ENCODE results near the gene OR8B12.

Gene OR8B12

DNA sequence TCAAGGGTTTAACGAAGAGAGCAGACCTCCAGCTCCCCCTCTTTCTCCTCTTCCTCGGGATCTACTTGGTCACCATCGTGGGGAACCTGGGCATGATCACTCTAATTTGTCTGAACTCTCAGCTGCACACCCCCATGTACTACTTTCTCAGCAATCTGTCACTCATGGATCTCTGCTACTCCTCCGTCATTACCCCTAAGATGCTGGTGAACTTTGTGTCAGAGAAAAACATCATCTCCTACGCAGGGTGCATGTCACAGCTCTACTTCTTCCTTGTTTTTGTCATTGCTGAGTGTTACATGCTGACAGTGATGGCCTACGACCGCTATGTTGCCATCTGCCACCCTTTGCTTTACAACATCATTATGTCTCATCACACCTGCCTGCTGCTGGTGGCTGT, 26.7 kb upstream of the OR8B12 start:
- no peaks in the 10 kb centered on the region for H3K9me3 ChIP-seq (ENCODE audit: control insufficient read depth, low read length)
- no peak overlapping the region for H3K27ac ChIP-seq (ENCODE audit: insufficient read depth, low read depth, low read length, poor library complexity, severe bottlenecking)
- H3K27me3 ChIP-seq (ENCODE audit: control insufficient read depth, insufficient read depth, low read length, poor library complexity, severe bottlenecking), result no peaks in the 10 kb centered on the region
- no peaks in the 10 kb centered on the region for H3K36me3 ChIP-seq (ENCODE audit: control insufficient read depth, insufficient read depth, low read length)
- no peak overlapping the region for H3K4me3 ChIP-seq (ENCODE audit: insufficient read depth, low read depth, low read length)
- WGBS, 2 experiments, result 90 to 91% methylated on average over 7 of the region's 7 CpGs
- H3K4me1 ChIP-seq (ENCODE audit: control insufficient read depth, insufficient read depth, low read length), result no peaks in the 10 kb centered on the region

GRCh38 chr11:124569697-124570096, 26.2 kb upstream of the OR8B12 start, which contains the start of gene OR8A1:
OR8A1 (plus strand) TSS chr11:124569997; CDS start chr11:124570120, 123 bp downstream.
- Histone ChIP-seq H3K27ac (ENCODE audit: insufficient read depth, low read depth, low read length, poor library complexity, severe bottlenecking) (no peak within 1 kb of the TSS), H3K4me1 (ENCODE audit: control insufficient read depth, insufficient read depth, low read length) (no peaks in the 10 kb centered on the region), H3K36me3 (ENCODE audit: control insufficient read depth, insufficient read depth, low read length) (no peaks in the 10 kb centered on the region), H3K9me3 (ENCODE audit: control insufficient read depth, low read length) (no peaks in the 10 kb centered on the region), H3K27me3 (ENCODE audit: control insufficient read depth, insufficient read depth, low read length, poor library complexity, severe bottlenecking) (no peaks in the 10 kb centered on the region), H3K4me3 (ENCODE audit: insufficient read depth, low read depth, low read length) (no peak within 1 kb of the TSS)
- 51 to 57% methylated on average over 4 of the region's 4 CpGs for WGBS, 2 experiments

GRCh38 chr11:124556828-124557227, 13.4 kb upstream of the OR8B12 start:
- H3K9me3 ChIP-seq (ENCODE audit: control insufficient read depth, low read length), result no peaks in the 10 kb centered on the region
- H3K4me1 ChIP-seq (ENCODE audit: control insufficient read depth, insufficient read depth, low read length), result no peaks in the 10 kb centered on the region
- H3K4me3 ChIP-seq (ENCODE audit: insufficient read depth, low read depth, low read length), result no peak overlapping the region
- H3K27me3 ChIP-seq (ENCODE audit: control insufficient read depth, insufficient read depth, low read length, poor library complexity, severe bottlenecking), result no peaks in the 10 kb centered on the region
- 77 to 85% methylated on average over 2 of the region's 2 CpGs for WGBS, 2 experiments
- no peak overlapping the region for H3K27ac ChIP-seq (ENCODE audit: insufficient read depth, low read depth, low read length, poor library complexity, severe bottlenecking)
- H3K36me3 ChIP-seq (ENCODE audit: control insufficient read depth, insufficient read depth, low read length), result no peaks in the 10 kb centered on the region

DNA sequence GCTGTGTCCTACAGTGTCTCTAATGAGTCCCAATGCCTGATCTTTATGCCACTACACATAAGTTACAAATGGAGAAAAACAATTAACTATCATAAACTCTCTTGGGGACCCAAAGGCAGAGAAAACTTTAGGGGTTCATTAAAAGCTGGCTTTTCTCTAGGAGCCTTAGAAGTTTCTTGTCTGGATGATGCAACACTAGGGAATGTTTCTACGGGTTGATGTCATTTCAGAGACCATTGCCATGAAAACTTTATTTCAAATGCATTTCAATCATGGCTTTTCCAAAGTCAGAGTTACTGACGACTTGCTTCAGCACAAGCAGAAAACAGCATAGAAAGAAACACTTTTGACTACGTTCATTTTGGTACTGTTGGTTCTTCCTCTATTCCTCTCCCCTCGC, 8.5 kb upstream of the OR8B12 start:
- Histone ChIP-seq H3K36me3 (ENCODE audit: control insufficient read depth, insufficient read depth, low read length) (no peaks in the 10 kb centered on the region), H3K27me3 (ENCODE audit: control insufficient read depth, insufficient read depth, low read length, poor library complexity, severe bottlenecking) (no peaks in the 10 kb centered on the region), H3K27ac (ENCODE audit: insufficient read depth, low read depth, low read length, poor library complexity, severe bottlenecking) (no peak overlapping the region), H3K4me1 (ENCODE audit: control insufficient read depth, insufficient read depth, low read length) (no peaks in the 10 kb centered on the region), H3K4me3 (ENCODE audit: insufficient read depth, low read depth, low read length) (no peak overlapping the region), H3K9me3 (ENCODE audit: control insufficient read depth, low read length) (no peaks in the 10 kb centered on the region)
- 89 to 92% methylated on average over 4 of the region's 4 CpGs for WGBS, 2 experiments

GRCh38 chr11:124551189-124551588, 7.7 kb upstream of the OR8B12 start:
- H3K4me1 ChIP-seq (ENCODE audit: control insufficient read depth, insufficient read depth, low read length), result no peaks in the 10 kb centered on the region
- H3K27me3 ChIP-seq (ENCODE audit: control insufficient read depth, insufficient read depth, low read length, poor library complexity, severe bottlenecking), result no peaks in the 10 kb centered on the region
- WGBS, 2 experiments, result 79 to 83% methylated on average over 6 of the region's 6 CpGs
- H3K9me3 ChIP-seq (ENCODE audit: control insufficient read depth, low read length), result no peaks in the 10 kb centered on the region
- H3K27ac ChIP-seq (ENCODE audit: insufficient read depth, low read depth, low read length, poor library complexity, severe bottlenecking), result no peak overlapping the region
- H3K36me3 ChIP-seq (ENCODE audit: control insufficient read depth, insufficient read depth, low read length), result no peaks in the 10 kb centered on the region
- no peak overlapping the region for H3K4me3 ChIP-seq (ENCODE audit: insufficient read depth, low read depth, low read length)

DNA sequence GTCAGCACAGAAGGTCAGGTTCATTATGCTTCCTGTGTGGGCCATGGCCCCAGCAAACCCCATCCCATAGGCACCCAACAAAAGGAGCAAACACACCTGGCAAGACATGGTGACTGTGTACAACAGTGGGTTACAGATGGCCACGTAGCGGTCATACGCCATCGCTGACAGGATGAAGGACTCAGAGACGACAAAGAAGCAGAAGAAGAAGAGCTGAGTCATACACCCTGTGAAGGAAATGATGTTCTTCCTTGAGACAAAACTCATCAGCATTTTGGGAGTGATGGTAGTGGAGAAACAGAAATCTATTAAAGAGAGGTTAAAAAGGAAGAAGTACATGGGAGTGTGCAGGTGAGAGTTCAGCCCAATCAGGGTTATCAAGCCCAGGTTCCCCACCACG, 309 bp downstream of the OR8B12 start:
- H3K27me3 ChIP-seq (ENCODE audit: control insufficient read depth, insufficient read depth, low read length, poor library complexity, severe bottlenecking), result no peaks in the 10 kb centered on the region
- no peak overlapping the region for H3K27ac ChIP-seq (ENCODE audit: insufficient read depth, low read depth, low read length, poor library complexity, severe bottlenecking)
- no peaks in the 10 kb centered on the region for H3K9me3 ChIP-seq (ENCODE audit: control insufficient read depth, low read length)
- 94 to 98% methylated on average over 6 of the region's 6 CpGs for WGBS, 2 experiments
- no peaks in the 10 kb centered on the region for H3K36me3 ChIP-seq (ENCODE audit: control insufficient read depth, insufficient read depth, low read length)
- no peak overlapping the region for H3K4me3 ChIP-seq (ENCODE audit: insufficient read depth, low read depth, low read length)
- H3K4me1 ChIP-seq (ENCODE audit: control insufficient read depth, insufficient read depth, low read length), result no peaks in the 10 kb centered on the region

- 87% methylated on average over 6 of the region's 6 CpGs for WGBS, 2 experiments
- H3K4me3 ChIP-seq (ENCODE audit: insufficient read depth, low read depth, low read length), result no peak overlapping the region
- no peaks in the 10 kb centered on the region for H3K27me3 ChIP-seq (ENCODE audit: control insufficient read depth, insufficient read depth, low read length, poor library complexity, severe bottlenecking)
- no peaks in the 10 kb centered on the region for H3K36me3 ChIP-seq (ENCODE audit: control insufficient read depth, insufficient read depth, low read length)
- no peaks in the 10 kb centered on the region for H3K4me1 ChIP-seq (ENCODE audit: control insufficient read depth, insufficient read depth, low read length)
- H3K27ac ChIP-seq (ENCODE audit: insufficient read depth, low read depth, low read length, poor library complexity, severe bottlenecking), result no peak overlapping the region
- no peaks in the 10 kb centered on the region for H3K9me3 ChIP-seq (ENCODE audit: control insufficient read depth, low read length)
Measured at GRCh38 chr11:124541204-124541603, 2.2 kb downstream of the OR8B12 start.

DNA sequence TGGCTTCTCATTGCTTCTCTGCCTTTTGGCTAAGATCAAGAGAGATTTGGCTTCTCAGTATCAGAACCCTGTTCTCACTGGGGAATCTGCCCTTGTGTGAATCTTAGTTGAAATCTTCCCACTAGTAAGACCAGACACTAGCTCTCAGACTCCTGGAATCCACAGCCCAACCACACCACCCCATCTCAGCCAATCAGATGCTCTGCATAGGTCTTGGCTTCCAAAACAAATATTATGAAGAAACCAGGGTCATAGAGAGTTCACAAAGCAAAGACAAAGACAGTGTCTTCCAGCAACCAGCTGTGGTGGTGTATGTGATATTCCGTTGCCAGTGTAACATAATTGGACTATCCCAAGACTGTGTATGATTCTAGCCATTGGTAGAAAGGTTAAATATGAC, 5.4 kb downstream of the OR8B12 start:
- H3K36me3 ChIP-seq (ENCODE audit: control insufficient read depth, insufficient read depth, low read length), result no peaks in the 10 kb centered on the region
- H3K4me3 ChIP-seq (ENCODE audit: insufficient read depth, low read depth, low read length), result no peak overlapping the region
- H3K27ac ChIP-seq (ENCODE audit: insufficient read depth, low read depth, low read length, poor library complexity, severe bottlenecking), result no peak overlapping the region
- no peaks in the 10 kb centered on the region for H3K9me3 ChIP-seq (ENCODE audit: control insufficient read depth, low read length)
- WGBS, 2 experiments, result 100% methylated on average over 1 of the region's 1 CpG
- H3K27me3 ChIP-seq (ENCODE audit: control insufficient read depth, insufficient read depth, low read length, poor library complexity, severe bottlenecking), result no peaks in the 10 kb centered on the region
- H3K4me1 ChIP-seq (ENCODE audit: control insufficient read depth, insufficient read depth, low read length), result no peaks in the 10 kb centered on the region

- no peaks in the 10 kb centered on the region for H3K27me3 ChIP-seq (ENCODE audit: control insufficient read depth, insufficient read depth, low read length, poor library complexity, severe bottlenecking)
- H3K36me3 ChIP-seq (ENCODE audit: control insufficient read depth, insufficient read depth, low read length), result no peaks in the 10 kb centered on the region
- no peaks in the 10 kb centered on the region for H3K9me3 ChIP-seq (ENCODE audit: control insufficient read depth, low read length)
- no peaks in the 10 kb centered on the region for H3K4me1 ChIP-seq (ENCODE audit: control insufficient read depth, insufficient read depth, low read length)
- WGBS, 2 experiments, result 46 to 50% methylated on average over 6 of the region's 6 CpGs
- H3K4me3 ChIP-seq (ENCODE audit: insufficient read depth, low read depth, low read length), result no peak overlapping the region
- H3K27ac ChIP-seq (ENCODE audit: insufficient read depth, low read depth, low read length, poor library complexity, severe bottlenecking), result no peak overlapping the region
Measured at GRCh38 chr11:124536520-124536919, 6.9 kb downstream of the OR8B12 start.

- H3K27ac ChIP-seq (ENCODE audit: insufficient read depth, low read depth, low read length, poor library complexity, severe bottlenecking), result no peak overlapping the region
- H3K36me3 ChIP-seq (ENCODE audit: control insufficient read depth, insufficient read depth, low read length), result no peaks in the 10 kb centered on the region
- H3K27me3 ChIP-seq (ENCODE audit: control insufficient read depth, insufficient read depth, low read length, poor library complexity, severe bottlenecking), result no peaks in the 10 kb centered on the region
- WGBS, 2 experiments, result 95% methylated on average over 8 of the region's 8 CpGs
- no peaks in the 10 kb centered on the region for H3K9me3 ChIP-seq (ENCODE audit: control insufficient read depth, low read length)
- H3K4me3 ChIP-seq (ENCODE audit: insufficient read depth, low read depth, low read length), result no peak overlapping the region
- no peaks in the 10 kb centered on the region for H3K4me1 ChIP-seq (ENCODE audit: control insufficient read depth, insufficient read depth, low read length)
Measured at GRCh38 chr11:124535552-124536232, 7.8 kb downstream of the OR8B12 start.

- WGBS, 2 experiments, result 86 to 94% methylated on average over 2 of the region's 2 CpGs
- H3K27me3 ChIP-seq (ENCODE audit: control insufficient read depth, insufficient read depth, low read length, poor library complexity, severe bottlenecking), result no peaks in the 10 kb centered on the region
Measured at GRCh38 chr11:124534051-124534450, 9.4 kb downstream of the OR8B12 start.

More at GRCh38 chr11:124534051-124534450, 9.4 kb downstream of the OR8B12 start:
- Histone ChIP-seq H3K4me3 (ENCODE audit: insufficient read depth, low read depth, low read length) (no peak overlapping the region), H3K9me3 (ENCODE audit: control insufficient read depth, low read length) (no peaks in the 10 kb centered on the region), H3K27ac (ENCODE audit: insufficient read depth, low read depth, low read length, poor library complexity, severe bottlenecking) (no peak overlapping the region), H3K4me1 (ENCODE audit: control insufficient read depth, insufficient read depth, low read length) (no peaks in the 10 kb centered on the region), H3K36me3 (ENCODE audit: control insufficient read depth, insufficient read depth, low read length) (no peaks in the 10 kb centered on the region)

All from ectodermal cell (in vitro differentiated cells).